Fibroblast of lung (primary cell): ENCODE results near the gene QSOX2.

Source experiments
- CTCF ChIP-seq, 2 donors: IDR thresholded peaks in 1 of 2; conservative IDR thresholded peaks in 1 of 2; 1 replicate in 1 of 2; 2 replicates in 1 of 2; pipeline ENCODE4 v1.5.1; 2011 to 2012; ENCODE audit warnings: low read length in 2 of 2, control low read depth in 1 of 2, inconsistent platforms in 1 of 2, low read depth in 1 of 2, mild to moderate bottlenecking in 1 of 2
- EZH2 ChIP-seq: IDR thresholded peaks from 2 replicates; pipeline ENCODE4 v1.5.1; 2012; ENCODE audit warnings: low read length, control low read depth, mild to moderate bottlenecking; ENCODE audit errors: missing control alignments

- TF ChIP-seq CTCF (conservative IDR thresholded peaks at IDR 0.05 in 1 of 2, IDR thresholded peaks at IDR 0.05 in 1 of 2; ENCODE audit: low read depth in 1 of 2, low read length in 2 of 2) (no peak), EZH2 (no peak)
Observed at GRCh38 chr9:136282272-136282861, 36.8 kb upstream of the QSOX2 start.
